ENCODE results near the gene PHYHD1. TPM values are rescaled to one million over a fixed set of nuclear protein-coding genes. Genes with fewer than 3 reads are reported as not detected.
A peak's percentile ranks its signal among the peaks of the same experiment; 100 is the strongest.

Gene PHYHD1
- total RNA-seq, 4 donors from 2014 or later = 9.5 to 39.3 (median 30.3) TPM

- in situ Hi-C loops (cut with MboI; ENCODE audit: low sequenced_read_pairs in 4 of 4) = no loop called here
- no peaks in the 10 kb centered on the region for H3K9me3 ChIP-seq
- H3K4me1 ChIP-seq = peaks cover 62 to 68% of the 10 kb centered on the region in 2 donors
- no peak for ATAC-seq
- no peak for DNase-seq
- peak overlapping the region in 1 of 4 donors; percentile 3 for H3K4me3 ChIP-seq
- intact Hi-C loops (cut with DNase I; ENCODE audit: low total_unique reads) = no loop called here
- H3K27ac ChIP-seq = peak overlapping the region; percentile 48 to 85 (median 82)
- H3K27me3 ChIP-seq = no peaks in the 10 kb centered on the region
- TF ChIP-seq POLR2A (IDR thresholded peaks at IDR 0.05) = no peak
- TF ChIP-seq, protein P1, sequence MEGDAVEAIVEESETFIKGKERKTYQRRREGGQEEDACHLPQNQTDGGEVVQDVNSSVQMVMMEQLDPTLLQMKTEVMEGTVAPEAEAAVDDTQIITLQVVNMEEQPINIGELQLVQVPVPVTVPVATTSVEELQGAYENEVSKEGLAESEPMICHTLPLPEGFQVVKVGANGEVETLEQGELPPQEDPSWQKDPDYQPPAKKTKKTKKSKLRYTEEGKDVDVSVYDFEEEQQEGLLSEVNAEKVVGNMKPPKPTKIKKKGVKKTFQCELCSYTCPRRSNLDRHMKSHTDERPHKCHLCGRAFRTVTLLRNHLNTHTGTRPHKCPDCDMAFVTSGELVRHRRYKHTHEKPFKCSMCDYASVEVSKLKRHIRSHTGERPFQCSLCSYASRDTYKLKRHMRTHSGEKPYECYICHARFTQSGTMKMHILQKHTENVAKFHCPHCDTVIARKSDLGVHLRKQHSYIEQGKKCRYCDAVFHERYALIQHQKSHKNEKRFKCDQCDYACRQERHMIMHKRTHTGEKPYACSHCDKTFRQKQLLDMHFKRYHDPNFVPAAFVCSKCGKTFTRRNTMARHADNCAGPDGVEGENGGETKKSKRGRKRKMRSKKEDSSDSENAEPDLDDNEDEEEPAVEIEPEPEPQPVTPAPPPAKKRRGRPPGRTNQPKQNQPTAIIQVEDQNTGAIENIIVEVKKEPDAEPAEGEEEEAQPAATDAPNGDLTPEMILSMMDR (IDR thresholded peaks at IDR 0.05 in 4 of 5, conservative IDR thresholded peaks at IDR 0.05 in 1 of 5) = no peak
- H3K36me3 ChIP-seq = peaks cover 0 to 33% of the 10 kb centered on the region in 2 donors
These were observed 8.4 kb upstream of the PHYHD1 start for GRCh38 chr9:128912270-128912853.

GRCh38 chr9:128913048-128913900 lies 7.5 kb upstream of the PHYHD1 start:
- ATAC-seq = no peak
- H3K4me3 ChIP-seq = peak overlapping the region in 2 of 4 donors; percentile 14 to 25
- in situ Hi-C loops (cut with MboI; ENCODE audit: low sequenced_read_pairs in 4 of 4) = no loop called here
- peaks cover 0 to 29% of the 10 kb centered on the region in 2 donors for H3K36me3 ChIP-seq
- intact Hi-C loops (cut with DNase I; ENCODE audit: low total_unique reads) = no loop called here
- no peak for DNase-seq
- peak overlapping the region; percentile 48 to 85 (median 82) for H3K27ac ChIP-seq
- H3K4me1 ChIP-seq = peaks cover 72 to 76% of the 10 kb centered on the region in 2 donors
- no peaks in the 10 kb centered on the region for H3K27me3 ChIP-seq
- TF ChIP-seq POLR2A (IDR thresholded peaks at IDR 0.05) = no peak
- no peaks in the 10 kb centered on the region for H3K9me3 ChIP-seq

GRCh38 chr9:128913995-128914772 lies 6.6 kb upstream of the PHYHD1 start:
- H3K36me3 ChIP-seq = peaks cover 0 to 20% of the 10 kb centered on the region in 2 donors
- intact Hi-C loops (cut with DNase I; ENCODE audit: low total_unique reads) = no loop called here

DNA sequence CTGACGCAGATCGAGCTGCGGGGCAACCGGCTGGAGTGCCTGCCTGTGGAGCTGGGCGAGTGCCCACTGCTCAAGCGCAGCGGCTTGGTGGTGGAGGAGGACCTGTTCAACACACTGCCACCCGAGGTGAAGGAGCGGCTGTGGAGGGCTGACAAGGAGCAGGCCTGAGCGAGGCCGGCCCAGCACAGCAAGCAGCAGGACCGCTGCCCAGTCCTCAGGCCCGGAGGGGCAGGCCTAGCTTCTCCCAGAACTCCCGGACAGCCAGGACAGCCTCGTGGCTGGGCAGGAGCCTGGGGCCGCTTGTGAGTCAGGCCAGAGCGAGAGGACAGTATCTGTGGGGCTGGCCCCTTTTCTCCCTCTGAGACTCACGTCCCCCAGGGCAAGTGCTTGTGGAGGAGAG lies 4.6 kb upstream of the PHYHD1 start:
- H3K36me3 ChIP-seq = peaks cover 0 to 11% of the 10 kb centered on the region in 2 donors
- DNase-seq (peak in 1 of 2 donors; percentile 59), ATAC-seq (peak in 1 of 2 donors; percentile 18)
- H3K9me3 ChIP-seq = no peaks in the 10 kb centered on the region
- H3K4me1 ChIP-seq = peaks cover 83 to 88% of the 10 kb centered on the region in 2 donors
- peak overlapping the region; percentile 73 to 85 (median 82) for H3K27ac ChIP-seq
- no peaks in the 10 kb centered on the region for H3K27me3 ChIP-seq
- intact Hi-C loops (cut with DNase I; ENCODE audit: low total_unique reads) (loop anchor here (5.0 kb wide), 1 partner anchor 34 kb away; the partner anchor contains the start of genes KYAT1 and LRRC8A), in situ Hi-C loops (cut with MboI; ENCODE audit: low sequenced_read_pairs in 4 of 4) (no loop called here)
- TF ChIP-seq, protein P1 (IDR thresholded peaks at IDR 0.05 in 4 of 5, conservative IDR thresholded peaks at IDR 0.05 in 1 of 5) = no peak
- TF ChIP-seq POLR2A (IDR thresholded peaks at IDR 0.05) = no peak
- H3K4me3 ChIP-seq = peak overlapping the region; percentile 23 to 43 (median 30)

More at GRCh38 chr9:128913995-128914772, 6.6 kb upstream of the PHYHD1 start:
- Histone ChIP-seq H3K9me3 (no peaks in the 10 kb centered on the region), H3K27me3 (no peaks in the 10 kb centered on the region), H3K4me3 (peak overlapping the region in 1 of 4 donors; percentile 14), H3K27ac (peak overlapping the region; percentile 48 to 85 (median 82)), H3K4me1 (peaks cover 77 to 81% of the 10 kb centered on the region in 2 donors)
- in situ Hi-C loops (cut with MboI; ENCODE audit: low sequenced_read_pairs in 4 of 4) = no loop called here
- TF ChIP-seq POLR2A (IDR thresholded peaks at IDR 0.05) = no peak
- TF ChIP-seq, protein P1 (IDR thresholded peaks at IDR 0.05 in 4 of 5, conservative IDR thresholded peaks at IDR 0.05 in 1 of 5) = no peak
- DNase-seq (no peak), ATAC-seq (no peak)
